Activated T-cell treated with anti-CD3 and anti-CD28 coated beads, Interleukin-2, amount 50 U/mL, for 4 hours (primary cell): ENCODE results near the gene PROB1. TPM values are rescaled to one million over a fixed set of nuclear protein-coding genes. Genes with fewer than 3 reads are reported as not detected.

ENCODE experiments used
- total RNA-seq, 3 donors: library from RNA; stranded (reverse); gene quantifications; one replicate each; pipeline ENCODE4 v1.2.1, GENCODE V29; 2021

Gene PROB1
- total RNA-seq, 3 donors from 2014 or later, result 2.2 to 4.8 (median 4.1) TPM

Other genes with a start within 250 kb of the PROB1 start
- 10 to 100 TPM; 17.8 to 26.1 (median 22.9) TPM for gene SIL1, start 196.7 kb downstream of the PROB1 start, total RNA-seq
- gene MATR3, start 101.4 kb downstream of the PROB1 start, total RNA-seq, result 100 to 1,000 TPM; 201 to 208 (median 202) TPM
- gene PAIP2, start 53.2 kb downstream of the PROB1 start, total RNA-seq, result 10 to 100 TPM; 47.0 to 59.9 (median 50.5) TPM
- not detected for gene SLC23A1, start 11.8 kb downstream of the PROB1 start, total RNA-seq
- 1 to 10 TPM; 1.8 to 5.0 (median 2.5) TPM for gene MZB1, start 5.2 kb downstream of the PROB1 start, total RNA-seq
- gene SPATA24, start 9.0 kb upstream of the PROB1 start, total RNA-seq, result 1 to 10 TPM; 2.4 to 3.6 (median 2.6) TPM
- 10 to 100 TPM; 22.7 to 32.8 (median 26.2) TPM for gene DNAJC18, start 44.4 kb upstream of the PROB1 start, total RNA-seq
- gene ECSCR, start 67.6 kb upstream of the PROB1 start, total RNA-seq, result 1 to 10 TPM; 2.6 to 4.0 (median 2.9) TPM
- gene SMIM33, start 75.9 kb upstream of the PROB1 start, total RNA-seq, result under 1 TPM in 2 of 3 donors, not detected in 1; 0.21 to 0.30 TPM
- gene STING1, start 87.7 kb upstream of the PROB1 start, total RNA-seq, result 100 to 1,000 TPM; 139 to 261 (median 172) TPM
- gene UBE2D2, start 166.2 kb upstream of the PROB1 start, total RNA-seq, result 100 to 1,000 TPM; 197 to 223 (median 214) TPM